H1 (cell line): ENCODE results near the gene RCAN2. TPM values are rescaled to one million over a fixed set of nuclear protein-coding genes. Genes with fewer than 3 reads are reported as not detected.

Source experiments
- CTCF ChIA-PET: fragments of 300-600 bp; sonication (Branson Sonifier 250); formaldehyde crosslinking; loops from one replicate; lab custom pipeline; 2021; ENCODE audit not compliant: partially characterized antibody; lab: Charles Lee
- POLR2A ChIA-PET: fragments of 300-600 bp; sonication (Branson Sonifier 250); formaldehyde crosslinking; loops from one replicate; lab custom pipeline; 2021; ENCODE audit warnings: inconsistent platforms; ENCODE audit not compliant: partially characterized antibody; lab: Charles Lee
- DNase-seq, 2 experiments: peaks; one replicate each; pipeline versions ENCODE4 v3.0.0 to v3.0.0-alpha.2; 2010 to 2022; ENCODE audit warnings: low spot score in 2 of 2, low read depth in 1 of 2, mixed read lengths in 1 of 2
- FAIRE-seq: peaks from 2 replicates; lab custom pipeline; 2011; peaks lifted over from hg19 to GRCh38; lab: Jason Lieb, UNC
- H2AFZ ChIP-seq: 2 replicates; pipeline ENCODE4 v1.8.1; 2012; ENCODE audit warnings: low read length, inconsistent platforms
- H2AK5ac ChIP-seq: 2 replicates; pipeline ENCODE4 v1.6.1; 2013; ENCODE audit warnings: low read depth, low read length
- H2BK120ac ChIP-seq: replicated peaks from 2 replicates; pipeline ENCODE3; 2013; ENCODE audit warnings: low read depth, low read length, inconsistent platforms
- H2BK12ac ChIP-seq: 2 replicates; pipeline ENCODE4 v1.6.1; 2013; ENCODE audit warnings: low read depth, low read length
- H2BK15ac ChIP-seq: 2 replicates; pipeline ENCODE4 v1.6.1; 2013; ENCODE audit warnings: low read length
- H2BK20ac ChIP-seq: 2 replicates; pipeline ENCODE4 v1.6.1; 2013; ENCODE audit warnings: low read length
- H2BK5ac ChIP-seq: 2 replicates; pipeline ENCODE4 v1.6.1; 2013; ENCODE audit warnings: low read depth, low read length
- H3K14ac ChIP-seq: 2 replicates; pipeline ENCODE4 v1.6.1; 2013; ENCODE audit warnings: inconsistent platforms; ENCODE audit not compliant: insufficient read length
- H3K18ac ChIP-seq: 2 replicates; pipeline ENCODE4 v1.6.1; 2013; ENCODE audit warnings: low read length; ENCODE audit errors: extremely low read depth
- H3K23ac ChIP-seq: 2 replicates; pipeline ENCODE4 v1.6.1; 2013; ENCODE audit warnings: inconsistent platforms; ENCODE audit not compliant: insufficient read length
- H3K23me2 ChIP-seq: 2 replicates; pipeline ENCODE4 v1.6.1; 2013; ENCODE audit warnings: low read depth, low read length
- H3K27ac ChIP-seq: 2 replicates; pipeline ENCODE4 v1.6.1; 2011; ENCODE audit warnings: low read depth, low read length, inconsistent platforms
- H3K27me3 ChIP-seq, 4 experiments: replicated peaks in 1 of 4; 1 replicate in 1 of 4; 2 replicates in 3 of 4; pipeline versions ENCODE4 v1.6.1 to v1.8.1; 2011 to 2013; ENCODE audit warnings: low read length in 3 of 4, mild to moderate bottlenecking in 3 of 4, inconsistent platforms in 2 of 4, mixed read lengths in 2 of 4, moderate library complexity in 1 of 4; ENCODE audit not compliant: control insufficient read depth in 3 of 4, insufficient read depth in 3 of 4; ENCODE audit errors: extremely low read depth in 1 of 4
- H3K36me3 ChIP-seq, 4 experiments: 2 replicates each; pipeline versions ENCODE4 v1.6.1 to v1.8.1; 2011 to 2013; ENCODE audit warnings: mild to moderate bottlenecking in 4 of 4, low read length in 3 of 4, moderate library complexity in 2 of 4, control low read depth in 1 of 4, inconsistent platforms in 1 of 4; ENCODE audit not compliant: insufficient read depth in 4 of 4, control insufficient read depth in 2 of 4
- H3K4ac ChIP-seq: replicated peaks from 2 replicates; pipeline ENCODE3; 2013; ENCODE audit warnings: low read length, low read depth, mixed read lengths, inconsistent platforms; ENCODE audit not compliant: insufficient read length
- H3K4me1 ChIP-seq, 4 experiments: replicated peaks in 1 of 4; 1 replicate in 1 of 4; 2 replicates in 3 of 4; pipeline versions ENCODE4 v1.6.1 to v1.8.1; 2011 to 2013; ENCODE audit warnings: low read length in 3 of 4, inconsistent platforms in 2 of 4, mixed read lengths in 1 of 4; ENCODE audit not compliant: insufficient read depth in 4 of 4, control insufficient read depth in 3 of 4
- H3K4me2 ChIP-seq, 2 experiments: 2 replicates each; pipeline versions ENCODE4 v1.6.1 to v1.8.1; 2011 to 2013; ENCODE audit warnings: low read depth in 2 of 2, low read length in 2 of 2, control low read depth in 1 of 2, inconsistent platforms in 1 of 2, mild to moderate bottlenecking in 1 of 2; ENCODE audit not compliant: insufficient read depth in 1 of 2
- H3K4me3 ChIP-seq, 4 experiments: fragments of 200-600, 300-600 bp in 1 of 4; sonication (generic), shearing (Covaris generic), sonication (Bioruptor Twin) in 1 of 4; 2 replicates each; pipeline versions ENCODE4 v1.5.1 to v1.8.1; 2011 to 2016; ENCODE audit warnings: low read length in 4 of 4, low read depth in 3 of 4, control low read depth in 2 of 4, inconsistent platforms in 2 of 4, mild to moderate bottlenecking in 2 of 4, mixed read lengths in 1 of 4, moderate library complexity in 1 of 4; ENCODE audit not compliant: insufficient read depth in 2 of 4; ENCODE audit errors: extremely low read depth in 1 of 4
- H3K56ac ChIP-seq: replicated peaks from 2 replicates; pipeline ENCODE3; 2013; ENCODE audit warnings: low read depth, mild to moderate bottlenecking, mixed read lengths, low read length, inconsistent platforms; ENCODE audit not compliant: insufficient read length
- H3K79me1 ChIP-seq: 2 replicates; pipeline ENCODE4 v1.6.1; 2013; ENCODE audit warnings: low read depth, low read length, control low read depth
- H3K79me2 ChIP-seq, 2 experiments: 2 replicates each; pipeline versions ENCODE4 v1.6.1 to v1.8.1; 2012 to 2013; ENCODE audit warnings: low read length in 2 of 2, mild to moderate bottlenecking in 2 of 2, inconsistent platforms in 1 of 2; ENCODE audit not compliant: insufficient read depth in 2 of 2, control insufficient read depth in 1 of 2
- H3K9ac ChIP-seq, 4 experiments: replicated peaks in 1 of 4; 1 replicate in 1 of 4; 2 replicates in 3 of 4; pipeline versions ENCODE4 v1.6.1 to v1.8.1; 2011 to 2013; ENCODE audit warnings: low read depth in 3 of 4, low read length in 3 of 4, control low read depth in 2 of 4, mild to moderate bottlenecking in 2 of 4, moderate library complexity in 2 of 4, inconsistent platforms in 1 of 4; ENCODE audit errors: extremely low read depth in 1 of 4
- H3K9me3 ChIP-seq, 2 experiments: 2 replicates each; pipeline versions ENCODE4 v1.6.1 to v1.8.1; 2012 to 2013; ENCODE audit warnings: mild to moderate bottlenecking in 2 of 2, moderate library complexity in 2 of 2, control low read depth in 1 of 2, inconsistent platforms in 1 of 2, low read depth in 1 of 2, low read length in 1 of 2, mixed read lengths in 1 of 2; ENCODE audit not compliant: insufficient read depth in 2 of 2
- H4K20me1 ChIP-seq, 2 experiments: replicated peaks in 1 of 2; 2 replicates each; pipeline versions ENCODE3 to v1.8.1; 2011 to 2013; ENCODE audit warnings: inconsistent platforms in 2 of 2, low read length in 2 of 2, mild to moderate bottlenecking in 1 of 2; ENCODE audit not compliant: insufficient read depth in 2 of 2, control insufficient read depth in 1 of 2
- H4K5ac ChIP-seq: 2 replicates; pipeline ENCODE4 v1.6.1; 2013; ENCODE audit warnings: low read length, low read depth, mixed read lengths, inconsistent platforms; ENCODE audit not compliant: insufficient read length
- H4K8ac ChIP-seq: 2 replicates; pipeline ENCODE4 v1.8.0; 2013; ENCODE audit warnings: mild to moderate bottlenecking, moderate library complexity, low read length, inconsistent platforms; ENCODE audit not compliant: insufficient read depth; ENCODE audit errors: extremely low read depth
- H4K91ac ChIP-seq: replicated peaks from 2 replicates; pipeline ENCODE3; 2013; ENCODE audit warnings: low read length, mixed read lengths, inconsistent platforms; ENCODE audit not compliant: insufficient read length
- BCL11A ChIP-seq, 2 experiments: IDR thresholded peaks; one replicate each; pipeline ENCODE4 v1.6.1; 2011; ENCODE audit warnings: low read depth in 2 of 2, low read length in 2 of 2, mild to moderate bottlenecking in 2 of 2
- WGBS, 2 experiments: shearing (Covaris generic) in 1 of 2; methylation state at CpG; one replicate each; pipeline versions ENCODE4 v1.1.6 to v1.1.7; 2013 to 2015; ENCODE audit warnings: low lambda C conversion rate in 2 of 2, mixed read lengths in 2 of 2, inconsistent platforms in 1 of 2, low coverage in 1 of 2, missing lambda C conversion rate in 1 of 2; ENCODE audit not compliant: insufficient replicate concordance in 2 of 2, insufficient coverage in 1 of 2, insufficient read length in 1 of 2; ENCODE audit errors: extremely low coverage in 1 of 2, missing lambda C conversion rate in 1 of 2; 5-methylcytosine and 5-hydroxymethylcytosine counted together
- polyA plus RNA-seq, 7 experiments: library from polyadenylated mRNA; depleted of rRNA in 3 of 7; stranded (reverse) in 5 of 7; unstranded in 2 of 7; fragments of >200 nt in 5 of 7; fragments of 200-250 nt in 2 of 7; gene quantifications; 1 replicate in 5 of 7; 2 replicates in 1 of 7; 4 replicates in 1 of 7; pipeline versions ENCODE4 v1.2.1 to v1.2.3, GENCODE V29; 2011 to 2013; ENCODE audit warnings: missing spikeins in 2 of 7, mixed read lengths in 2 of 7
- total RNA-seq: library from RNA; stranded (reverse); fragmentation: NEBNext Ultra II Directional; extraction: Animal tissue kit (Norgen Biotek cat#: 25700); gene quantifications from 2 replicates; pipeline ENCODE4 v1.2.1, GENCODE V29; 2021

The RCAN2 gene
- total and polyA plus RNA-seq, 2 of the 8 experiments (the other 6 are each of a cell fraction or from before 2014, with no cell fraction given) = 5.0 to 8.5 TPM

DNA sequence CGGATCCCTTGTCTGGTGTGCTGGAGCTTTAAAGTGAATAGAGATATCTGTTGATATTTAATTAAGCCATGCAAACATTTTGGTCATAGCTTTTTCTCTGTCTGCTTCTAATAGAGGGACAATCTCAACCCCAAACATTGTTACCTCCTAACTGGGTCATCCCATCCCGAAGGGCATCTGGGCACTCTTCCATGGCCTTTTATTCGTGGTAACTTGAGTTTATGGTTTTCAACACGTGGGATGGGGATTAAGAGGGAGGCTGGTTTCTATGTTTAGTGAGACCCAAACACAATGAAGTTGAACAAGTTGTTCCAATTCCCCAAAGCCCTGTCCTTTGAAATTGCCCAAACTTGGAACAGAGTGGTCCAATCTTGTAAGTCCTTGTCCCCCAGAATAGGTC is 319.1 kb downstream of the RCAN2 start:
- peaks cover 2 to 8% (median 3%) of the 10 kb centered on the region in 4 experiments; a peak in 3 of 7 replicates for H3K4me1 ChIP-seq
- no peak overlapping the region for H4K5ac ChIP-seq
- TF ChIP-seq BCL11A (IDR thresholded peaks at IDR 0.05; ENCODE audit: low read depth in 2 of 2, low read length in 2 of 2) = no peak
- H3K23me2 ChIP-seq = no peaks in the 10 kb centered on the region
- DNase-seq (no peak), FAIRE-seq (no peak)
- H3K9ac ChIP-seq = no peak overlapping the region
- no peaks in the 10 kb centered on the region for H3K27me3 ChIP-seq
- no peak overlapping the region for H4K8ac ChIP-seq
- ChIA-PET CTCF (interaction anchor here (0.6 kb wide), 1 partner anchor 167 kb away, joined by 3 read pairs; no protein-coding TSS in a partner anchor), POLR2A (no interaction called here)
- no peak overlapping the region for H3K14ac ChIP-seq
- peaks cover 0 to 5% (median 0%) of the 10 kb centered on the region in 4 experiments; a peak in 3 of 8 replicates for H3K36me3 ChIP-seq
- H3K79me1 ChIP-seq = no peaks in the 10 kb centered on the region; the same call in 1 of the 2 replicates
- no peak overlapping the region for H3K23ac ChIP-seq
- no peak overlapping the region for H2AFZ ChIP-seq
- H4K20me1 ChIP-seq = no peaks in the 10 kb centered on the region
- no peak overlapping the region for H2BK15ac ChIP-seq
- H2BK5ac ChIP-seq = no peak overlapping the region
- H3K4ac ChIP-seq = no peak overlapping the region
- no peak overlapping the region for H3K4me3 ChIP-seq
- H3K56ac ChIP-seq = no peak overlapping the region
- H3K4me2 ChIP-seq = no peak overlapping the region
- no peak overlapping the region for H3K18ac ChIP-seq
- H2BK20ac ChIP-seq = no peak overlapping the region
- H3K9me3 ChIP-seq = no peaks in the 10 kb centered on the region
- 85% methylated on average over 4 of the region's 4 CpGs; no CpG with 5 or more reads in 1 of the 2 experiments for WGBS, 2 experiments
- no peak overlapping the region for H2BK12ac ChIP-seq
- H2AK5ac ChIP-seq = no peak overlapping the region
- H4K91ac ChIP-seq = no peak overlapping the region
- H3K27ac ChIP-seq = no peak overlapping the region
- peaks cover 0 to 11% of the 10 kb centered on the region in 2 experiments; a peak in 2 of 4 replicates for H3K79me2 ChIP-seq
- H2BK120ac ChIP-seq = no peak overlapping the region

Other genes with a start within 250 kb of the RCAN2 start
- 2.4 and 2.5 TPM in 2 replicates for gene CYP39A1, start 161.4 kb upstream of the RCAN2 start, total RNA-seq
- gene CYP39A1, start 161.4 kb upstream of the RCAN2 start, polyA plus RNA-seq (2011; rRNA removed) = 0.20 and 0.71 TPM in 2 replicates
- gene SLC25A27, start 161.5 kb upstream of the RCAN2 start, total RNA-seq = 8.4 and 9.5 TPM in 2 replicates
- gene SLC25A27, start 161.5 kb upstream of the RCAN2 start, polyA plus RNA-seq (2011; rRNA removed) = 4.9 and 7.3 TPM in 2 replicates
- 0.19 TPM in 1 of 2 replicates, not detected in the other for gene TDRD6, start 196.4 kb upstream of the RCAN2 start, total RNA-seq
- gene TDRD6, start 196.4 kb upstream of the RCAN2 start, polyA plus RNA-seq (2011; rRNA removed) = 0.02 and 0.06 TPM in 2 replicates
- 1.5 and 1.9 TPM in 2 replicates for gene PLA2G7, start 243.9 kb upstream of the RCAN2 start, total RNA-seq
- 1.3 and 2.2 TPM in 2 replicates for gene PLA2G7, start 243.9 kb upstream of the RCAN2 start, polyA plus RNA-seq (2011; rRNA removed)